Activated CD8-positive, alpha-beta memory T cell treated with anti-CD3 and anti-CD28 coated beads for 36 hours (primary cell): Measurements from ENCODE around the gene LUZP2. TPM values are rescaled to one million over a fixed set of nuclear protein-coding genes. Genes with fewer than 3 reads are reported as not detected.

Experiments
- CTCF ChIA-PET: fragments of 350-600 bp; sonication (Branson Sonifier 250); formaldehyde crosslinking; loops from one replicate; lab custom pipeline; 2021; ENCODE audit warnings: antibody characterized with exemption; lab: Charles Lee
- POLR2A ChIA-PET: fragments of 350-600 bp; sonication (Branson Sonifier 250); formaldehyde crosslinking; loops from one replicate; lab custom pipeline; 2021; ENCODE audit warnings: antibody characterized with exemption; lab: Charles Lee
- total RNA-seq, 2 experiments: library from RNA; stranded (reverse); gene quantifications; one replicate each; pipeline ENCODE4 v1.2.3, GENCODE V29; 2021

The LUZP2 gene
- total RNA-seq: not detected

DNA sequence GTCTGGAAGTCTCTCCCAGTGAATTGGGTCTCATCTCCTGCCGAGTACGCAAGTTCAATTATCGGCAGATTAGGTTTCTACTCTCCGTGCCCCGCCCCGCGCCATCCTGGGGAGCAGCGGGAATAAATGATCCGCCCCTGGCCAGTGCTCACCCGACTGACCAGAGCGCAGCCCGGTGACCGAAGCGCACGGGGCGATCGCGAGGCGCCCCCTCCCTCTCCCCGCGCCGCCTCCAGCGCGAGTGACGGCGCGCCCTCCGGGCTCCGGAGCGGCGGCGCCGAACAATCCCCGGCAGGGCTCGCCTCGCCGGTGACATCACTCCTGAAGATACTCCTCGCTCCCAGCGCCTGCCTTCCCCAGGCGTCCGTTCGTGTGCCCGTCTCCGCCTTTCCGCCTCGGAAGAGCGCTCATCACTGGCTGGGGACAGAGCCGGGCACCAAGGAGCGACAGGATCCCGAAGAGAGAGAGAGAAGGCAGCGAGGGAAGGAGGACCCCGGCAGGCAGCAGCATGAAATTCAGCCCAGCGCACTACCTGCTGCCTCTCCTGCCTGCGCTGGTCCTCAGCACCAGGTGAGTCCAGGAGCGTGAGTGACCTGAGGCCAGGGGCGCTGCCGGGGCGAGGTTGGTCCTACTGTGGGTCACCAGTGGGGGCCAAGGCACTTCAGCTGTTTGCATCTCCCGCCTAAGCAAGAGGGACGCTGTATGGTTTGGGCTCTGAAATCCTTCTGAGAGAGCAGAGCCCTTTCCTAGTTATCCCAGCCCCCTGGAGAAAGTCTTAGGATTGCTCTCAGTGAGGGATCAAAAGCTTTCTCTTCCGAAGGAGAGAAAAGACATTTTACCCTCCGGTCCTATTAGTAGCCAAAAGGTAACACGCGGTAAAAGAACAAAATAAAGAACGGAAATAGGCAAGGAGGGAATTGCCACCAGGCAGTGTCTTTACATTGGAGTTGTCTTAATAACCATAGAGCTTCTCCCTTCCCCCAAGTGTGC lies at the start of gene LUZP2:
Gene LUZP2 (plus strand): TSS at position 318 of the 990 bp plus-strand sequence.
- POLR2A ChIA-PET: no interaction called here
- CTCF ChIA-PET: no interaction called here

DNA sequence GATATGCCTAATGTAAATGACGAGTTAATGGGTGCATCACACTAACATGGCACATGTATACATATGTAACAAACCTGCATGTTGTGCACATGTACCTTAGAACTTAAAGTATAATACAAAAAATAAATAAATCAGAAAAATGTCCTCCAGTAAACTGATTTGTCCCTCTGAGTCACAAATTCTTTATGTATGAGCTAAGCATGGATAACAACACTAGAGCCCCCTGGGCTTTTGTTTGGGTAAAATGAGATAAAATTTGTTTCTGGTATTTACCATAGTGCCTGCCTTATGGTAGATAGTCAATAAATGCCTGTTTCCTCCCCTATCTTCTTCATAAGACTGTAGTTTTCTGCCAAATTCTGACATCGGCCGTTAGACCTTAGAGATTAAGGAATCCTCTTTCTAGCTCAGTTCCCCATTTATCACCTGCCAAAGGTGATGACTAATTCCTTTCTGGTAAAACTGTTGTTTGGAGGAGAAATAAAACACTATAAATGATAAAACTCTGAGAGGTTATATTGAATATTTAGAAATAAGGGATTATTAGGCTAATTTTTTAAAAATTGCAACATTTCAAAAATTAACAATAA lies 43.6 kb upstream of the LUZP2 start:
- POLR2A ChIA-PET: no interaction called here
- CTCF ChIA-PET: no interaction called here

- CTCF ChIA-PET: no interaction called here
- POLR2A ChIA-PET: no interaction called here
These were observed 38.9 kb upstream of the LUZP2 start for GRCh38 chr11:24457985-24458384.

- POLR2A ChIA-PET: no interaction called here
- CTCF ChIA-PET: no interaction called here
These were observed 26.4 kb upstream of the LUZP2 start for GRCh38 chr11:24470431-24470830.

DNA sequence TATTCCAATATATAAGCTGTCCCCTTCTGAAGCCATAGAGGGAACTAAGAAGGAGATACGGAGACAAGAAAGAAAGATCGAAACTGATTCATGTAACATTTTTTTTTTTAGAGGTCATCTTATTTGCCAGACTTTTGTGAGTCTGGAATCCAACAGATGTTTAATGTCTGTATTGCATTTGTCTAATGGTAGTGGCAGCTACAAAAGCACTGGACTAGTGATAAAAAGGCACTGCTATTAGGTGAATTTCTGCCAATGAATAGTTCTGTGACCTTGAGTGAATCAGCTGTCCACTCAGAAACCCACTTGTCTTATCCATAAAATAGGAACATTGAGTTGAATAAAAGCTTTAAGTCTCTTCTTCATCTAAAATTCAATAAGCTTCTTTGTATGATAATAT lies 25.8 kb upstream of the LUZP2 start:
- ChIA-PET POLR2A (no interaction called here), CTCF (no interaction called here)

DNA sequence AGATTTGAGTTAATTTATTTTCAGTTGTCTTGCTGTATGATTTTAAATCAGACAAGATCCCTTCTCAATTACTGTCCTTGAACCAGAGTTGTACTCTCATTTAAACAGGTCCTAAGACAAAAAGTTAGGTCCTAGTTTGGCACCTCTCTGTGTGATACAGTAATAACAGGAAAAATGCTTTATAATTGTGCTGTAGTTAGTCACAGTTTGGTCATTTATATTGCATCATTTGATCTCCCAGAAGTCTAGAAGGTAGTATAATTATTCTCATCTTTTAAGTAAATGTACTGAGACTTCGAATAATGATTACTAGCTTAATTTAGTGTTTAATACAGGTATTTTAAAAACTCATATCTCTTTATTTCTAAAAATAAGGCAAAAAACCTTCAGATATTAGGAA lies 18.1 kb upstream of the LUZP2 start:
- CTCF ChIA-PET: no interaction called here
- POLR2A ChIA-PET: no interaction called here

GRCh38 chr11:24489477-24489876 lies 7.4 kb upstream of the LUZP2 start:
- POLR2A ChIA-PET: no interaction called here

DNA sequence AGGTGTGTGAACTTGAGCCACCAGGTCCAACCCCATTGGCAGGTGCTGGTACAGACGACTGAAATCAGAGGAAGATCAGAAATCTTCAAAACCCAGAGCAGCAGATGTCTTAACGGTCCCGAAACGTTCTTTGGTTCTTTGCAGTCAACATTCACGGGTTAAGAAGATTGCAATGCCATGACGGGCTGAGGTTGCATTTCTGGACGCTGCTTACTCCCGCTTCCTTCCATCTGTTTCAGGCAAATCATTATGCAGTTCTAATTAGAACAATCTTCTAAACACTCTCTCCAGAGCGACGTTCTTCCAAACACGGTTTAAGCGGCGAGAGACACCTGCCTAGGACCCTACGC lies 492 bp upstream of the LUZP2 start:
- ChIA-PET CTCF (no interaction called here), POLR2A (no interaction called here)

More at GRCh38 chr11:24489477-24489876, 7.4 kb upstream of the LUZP2 start:
- CTCF ChIA-PET: no interaction called here

GRCh38 chr11:24497831-24498230 lies 978 bp downstream of the LUZP2 start:
- ChIA-PET CTCF (no interaction called here), POLR2A (no interaction called here)

DNA sequence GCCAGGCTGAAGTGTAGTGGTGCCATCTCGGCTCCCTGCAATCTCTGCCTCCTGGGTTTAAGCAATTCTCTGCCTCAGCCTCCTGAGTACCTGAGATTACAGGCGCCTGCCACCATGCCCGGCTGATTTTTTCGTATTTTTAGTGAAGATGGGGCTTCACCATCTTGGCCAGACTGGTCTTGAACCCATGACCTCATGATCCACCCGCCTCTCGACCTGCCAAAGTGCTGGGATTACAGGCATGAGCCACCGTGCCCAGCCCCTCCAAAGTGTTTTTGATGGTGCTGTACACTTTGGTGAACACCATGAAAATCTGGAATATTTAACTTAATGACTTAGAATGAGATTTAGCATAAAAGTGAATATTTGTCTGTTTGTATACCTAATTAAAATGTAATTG lies 5.6 kb downstream of the LUZP2 start:
- POLR2A ChIA-PET: no interaction called here
- CTCF ChIA-PET: no interaction called here

DNA sequence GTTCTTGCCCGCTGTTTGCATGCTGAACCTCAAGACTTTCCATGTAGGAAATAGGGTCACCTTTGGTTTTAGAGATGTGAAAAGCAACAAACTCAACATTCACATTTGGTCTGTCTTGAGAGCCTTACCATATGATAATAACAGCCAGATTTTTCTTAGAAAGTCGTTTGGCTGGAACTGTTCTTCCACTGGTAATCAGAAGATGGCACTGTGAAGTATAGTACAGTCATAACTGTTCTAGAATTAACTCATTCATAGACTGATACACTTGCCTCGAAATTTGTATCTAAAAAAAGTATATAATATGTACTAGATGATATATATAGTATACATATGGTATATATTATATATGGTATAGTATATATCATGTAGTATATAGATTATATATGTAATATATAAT lies 12.3 kb downstream of the LUZP2 start:
- CTCF ChIA-PET: no interaction called here
- POLR2A ChIA-PET: no interaction called here

DNA sequence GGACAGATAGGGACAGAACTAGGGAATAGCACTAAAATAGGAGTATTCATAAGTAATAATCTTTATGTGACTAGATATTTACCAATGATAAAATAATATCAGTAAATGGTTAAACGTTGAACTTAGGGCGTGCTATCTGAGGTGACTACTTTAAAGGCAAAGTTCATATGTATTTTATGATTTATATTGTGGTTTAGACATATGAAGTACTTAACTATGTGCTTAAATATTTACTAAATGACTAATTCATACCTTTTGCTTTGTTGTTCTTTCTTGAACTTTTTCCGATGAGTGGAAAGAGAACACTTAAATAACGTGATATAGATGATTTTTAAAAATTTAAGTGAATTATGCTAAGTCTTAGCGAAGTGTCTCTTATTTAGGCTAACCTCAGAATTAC lies 14.7 kb downstream of the LUZP2 start:
- POLR2A ChIA-PET: no interaction called here
- CTCF ChIA-PET: interaction anchor here (0.6 kb wide), 1 partner anchor 590 kb away, joined by 3 read pairs; no protein-coding TSS in a partner anchor

DNA sequence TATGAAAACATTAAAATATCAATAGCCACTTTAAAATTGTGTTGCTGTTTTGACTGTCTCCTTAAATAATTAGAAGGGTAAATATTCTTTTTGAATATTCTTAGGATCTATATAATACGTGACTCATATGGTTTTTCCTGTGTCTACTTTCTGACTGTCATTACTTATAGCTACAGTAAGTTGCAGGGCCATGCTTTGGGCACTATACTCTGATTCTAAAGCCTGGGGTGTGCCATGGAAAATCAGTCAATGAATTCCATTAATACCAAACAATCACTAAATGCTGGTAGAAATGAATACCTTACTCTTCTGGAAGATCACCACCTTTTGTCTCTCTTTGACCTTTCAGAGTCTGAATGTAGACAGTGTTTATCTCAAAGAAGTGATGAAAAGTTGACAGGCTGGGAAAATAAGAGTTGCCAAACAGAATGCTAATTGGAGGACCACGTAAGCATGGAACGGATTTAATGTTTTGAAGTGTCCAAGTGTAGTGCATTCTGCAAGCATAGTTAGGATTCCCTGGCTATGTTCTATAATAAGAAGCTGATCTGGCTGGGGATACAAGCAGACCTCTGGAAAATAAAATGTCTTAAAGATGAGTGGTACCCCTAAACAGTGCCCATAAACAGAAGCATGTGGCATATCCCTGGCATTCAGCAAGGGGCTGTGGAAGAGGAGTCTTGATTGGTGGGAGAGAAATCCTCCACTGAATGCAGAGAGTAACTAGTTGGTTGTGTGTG lies 16.8 kb downstream of the LUZP2 start:
- POLR2A ChIA-PET: no interaction called here

DNA sequence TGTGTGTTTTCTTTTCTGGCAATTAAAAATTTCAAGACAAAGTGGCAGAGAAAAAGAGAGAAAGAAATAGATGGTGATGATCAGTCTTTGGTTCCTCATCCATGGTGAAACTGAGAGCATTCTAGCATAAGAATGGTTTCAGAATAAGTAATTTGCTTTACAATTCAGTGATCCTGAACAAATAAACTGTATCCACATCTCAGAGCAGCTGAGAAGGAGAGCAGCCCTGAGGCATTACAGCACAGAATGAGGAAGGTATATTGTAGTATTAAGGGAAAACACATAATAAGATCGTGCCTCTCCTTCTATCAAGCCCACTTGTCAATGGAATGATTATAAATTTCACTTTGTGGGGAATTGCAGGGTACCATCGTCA lies 17.4 kb downstream of the LUZP2 start:
- CTCF ChIA-PET: no interaction called here
- POLR2A ChIA-PET: no interaction called here

More for the DNA sequence above, 16.8 kb downstream of the LUZP2 start:
- CTCF ChIA-PET: no interaction called here

DNA sequence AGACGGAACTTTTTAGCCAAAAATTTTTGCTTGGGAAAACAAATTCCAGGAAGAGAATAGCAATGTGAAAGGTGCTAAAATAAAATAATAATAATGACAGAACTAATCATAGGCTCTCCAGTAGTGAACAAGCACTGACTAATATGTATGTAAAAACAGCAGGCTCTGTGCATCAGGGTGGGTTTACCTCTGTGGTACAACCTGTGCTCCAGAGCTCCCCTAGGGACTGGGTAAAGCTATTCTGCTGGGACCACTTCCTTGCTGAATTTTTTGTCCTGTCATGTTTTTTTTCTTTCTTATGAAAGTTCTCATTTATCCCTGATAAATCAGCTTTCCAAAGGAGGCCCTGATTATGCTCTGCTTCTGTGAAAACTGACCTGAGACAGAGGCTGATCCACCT lies 18.8 kb downstream of the LUZP2 start:
- POLR2A ChIA-PET: no interaction called here
- CTCF ChIA-PET: interaction anchor here (0.6 kb wide), 1 partner anchor 114 kb away, joined by 4 read pairs; no protein-coding TSS in a partner anchor

DNA sequence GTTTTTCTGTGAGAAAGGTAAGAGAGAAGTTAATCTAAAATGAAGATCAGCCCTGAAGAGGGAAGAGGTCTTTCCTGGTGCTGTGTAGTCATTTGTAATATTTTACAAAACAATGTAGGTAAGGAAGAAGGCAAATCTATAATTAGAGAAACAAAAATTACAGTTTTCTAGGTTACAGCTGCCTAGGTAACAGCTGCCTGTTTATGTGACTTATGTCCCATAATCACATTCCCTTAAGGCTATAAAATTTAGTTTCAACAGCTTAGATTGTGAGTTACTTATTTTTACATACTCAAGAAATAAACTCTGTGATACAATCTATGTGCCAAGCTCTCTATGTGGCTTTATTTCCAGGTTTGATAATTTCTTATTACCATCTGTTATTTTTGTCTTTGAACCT lies 19.8 kb downstream of the LUZP2 start:
- ChIA-PET POLR2A (no interaction called here), CTCF (no interaction called here)

GRCh38 chr11:24521601-24522000 lies 24.7 kb downstream of the LUZP2 start:
- CTCF ChIA-PET: no interaction called here
- POLR2A ChIA-PET: no interaction called here

GRCh38 chr11:24524156-24524555 lies 27.3 kb downstream of the LUZP2 start:
- POLR2A ChIA-PET: no interaction called here
- CTCF ChIA-PET: no interaction called here

GRCh38 chr11:24531528-24531927 lies 34.7 kb downstream of the LUZP2 start:
- ChIA-PET CTCF (no interaction called here), POLR2A (no interaction called here)

DNA sequence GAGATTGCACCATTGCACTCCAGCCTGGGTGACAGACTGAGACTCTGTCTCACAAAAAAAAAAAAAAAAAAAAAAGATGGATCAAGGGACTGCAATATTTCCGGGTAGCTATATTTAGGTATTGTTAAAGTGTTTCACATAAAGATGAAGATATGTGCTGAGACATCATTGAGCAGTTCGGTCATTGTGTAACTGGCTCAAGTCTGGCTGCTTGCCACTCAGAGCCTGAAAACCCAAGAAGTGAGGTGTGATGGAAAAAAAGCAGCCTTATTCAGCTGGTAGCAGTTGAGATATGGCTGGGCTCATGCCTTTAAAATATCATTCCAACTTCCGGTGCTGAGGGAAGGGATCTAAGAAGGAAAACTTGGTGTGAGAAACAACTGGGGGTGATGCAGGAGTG lies 46.9 kb downstream of the LUZP2 start:
- POLR2A ChIA-PET: no interaction called here
- CTCF ChIA-PET: no interaction called here
